K562 (cell line): ENCODE data around the gene LZTFL1. TPM values are rescaled to one million over a fixed set of nuclear protein-coding genes. Genes with fewer than 3 reads are reported as not detected.

Experiments used
- ARNT ChIP-seq, 2 experiments: fragments of 450-650 bp; IDR thresholded peaks; 2 replicates each; pipeline ENCODE4 v1.6.1; 2016; ENCODE audit warnings: mild to moderate bottlenecking in 1 of 2
- CREB1 ChIP-seq, 2 experiments: sonication (generic) in 1 of 2; formaldehyde crosslinking in 1 of 2; IDR thresholded peaks; 2 replicates each; pipeline versions ENCODE4 v1.6.1 to v1.8.0; 2012 to 2022; ENCODE audit warnings: inconsistent platforms in 1 of 2, mild to moderate bottlenecking in 1 of 2, missing genetic modification reagents in 1 of 2, moderate library complexity in 1 of 2
- ELK1 ChIP-seq: sonication (generic); formaldehyde crosslinking; IDR thresholded peaks from 2 replicates; pipeline ENCODE4 v1.8.1; 2022; ENCODE audit warnings: missing genetic modification reagents
- HNRNPL ChIP-seq: fragments of 200-400 bp; formaldehyde crosslinking; IDR thresholded peaks from 2 replicates; pipeline ENCODE4 v1.6.1; 2017; ENCODE audit warnings: low read depth, mild to moderate bottlenecking, low read length
- MTA1 ChIP-seq: fragments of 450-650 bp; IDR thresholded peaks from 2 replicates; pipeline ENCODE4 v1.6.1; 2017; ENCODE audit warnings: borderline replicate concordance
- NR0B1 ChIP-seq: fragments of 450-650 bp; IDR thresholded peaks from one replicate; pipeline ENCODE4 v1.6.1; 2018; ENCODE audit warnings: mild to moderate bottlenecking, moderate library complexity; ENCODE audit not compliant: partially characterized antibody
- PRMT5 ChIP-seq: sonication (generic); formaldehyde crosslinking; IDR thresholded peaks from 2 replicates; pipeline ENCODE4 v1.5.0; 2020; ENCODE audit warnings: missing genetic modification reagents
- SRSF3 ChIP-seq: fragments of 200-400 bp; formaldehyde crosslinking; IDR thresholded peaks from 2 replicates; pipeline ENCODE4 v1.6.1; 2016; ENCODE audit warnings: mild to moderate bottlenecking, low read length, moderate library complexity; ENCODE audit not compliant: insufficient read depth
- SRSF7 ChIP-seq: fragments of 200-400 bp; formaldehyde crosslinking; optimal IDR thresholded peaks from 2 replicates; pipeline ENCODE3; 2017; ENCODE audit warnings: mild to moderate bottlenecking, low read depth, low read length
- TAF9B ChIP-seq: fragments of 450-650 bp; IDR thresholded peaks from 2 replicates; pipeline ENCODE4 v1.6.1; 2018; ENCODE audit warnings: mild to moderate bottlenecking; ENCODE audit not compliant: partially characterized antibody
- ZNF232 ChIP-seq: sonication (generic); formaldehyde crosslinking; IDR thresholded peaks from 2 replicates; pipeline ENCODE4 v1.8.0; 2022; ENCODE audit warnings: mild to moderate bottlenecking, missing genetic modification reagents
- ZNF609 ChIP-seq: sonication (generic); formaldehyde crosslinking; IDR thresholded peaks from 2 replicates; pipeline ENCODE4 v1.8.1; 2023; ENCODE audit warnings: missing genetic modification reagents, mild to moderate bottlenecking, borderline replicate concordance
- ZNF717 ChIP-seq: fragments of 250-450 bp; sonication (Bioruptor Pico); IDR thresholded peaks from 2 replicates; pipeline ENCODE4 v1.5.0; 2021
- ZSCAN29 ChIP-seq: fragments of 450-650 bp; IDR thresholded peaks from 2 replicates; pipeline ENCODE4 v1.6.1; 2017
- polyA plus RNA-seq, 8 experiments: library from polyadenylated mRNA; depleted of rRNA in 4 of 8; stranded (reverse) in 5 of 8; unstranded in 3 of 8; fragments of >200 nt; fragmentation: Nextera tagmentation in 2 of 8; fragmentation: Illumina TruSeq in 1 of 8; extraction: Ambion mirVana in 2 of 8; extraction: Trizol in 1 of 8; gene quantifications; 2 replicates each; pipeline versions ENCODE4 v1.2.1 to v1.2.3, GENCODE V29; 2011 to 2014; ENCODE audit warnings: inconsistent platforms in 1 of 8, missing spikeins in 1 of 8
- total RNA-seq, 7 experiments: library from RNA; depleted of rRNA in 6 of 7; stranded (reverse); fragments of >200 nt in 6 of 7; fragmentation: Illumina TruSeq in 2 of 7; extraction: Trizol in 2 of 7; gene quantifications; 2 replicates each; pipeline versions ENCODE4 v1.2.1 to v1.2.3, GENCODE V29; 2011 to 2021; ENCODE audit warnings: low replicate concordance in 1 of 7
- TF ChIP-seq, protein P1 (sequence below): fragments of 200-800 bp; sonication (Bioruptor generic); IDR thresholded peaks from 2 replicates; pipeline ENCODE4 v1.6.1; 2016; ENCODE audit warnings: missing genetic modification characterization, missing compliant biosample characterization

LZTFL1 gene
- total and polyA plus RNA-seq, 9 of the 15 experiments (the other 6 are each of a cell fraction or from before 2014, with no cell fraction given) = 10.7 to 33.7 (median 15.3) TPM

DNA sequence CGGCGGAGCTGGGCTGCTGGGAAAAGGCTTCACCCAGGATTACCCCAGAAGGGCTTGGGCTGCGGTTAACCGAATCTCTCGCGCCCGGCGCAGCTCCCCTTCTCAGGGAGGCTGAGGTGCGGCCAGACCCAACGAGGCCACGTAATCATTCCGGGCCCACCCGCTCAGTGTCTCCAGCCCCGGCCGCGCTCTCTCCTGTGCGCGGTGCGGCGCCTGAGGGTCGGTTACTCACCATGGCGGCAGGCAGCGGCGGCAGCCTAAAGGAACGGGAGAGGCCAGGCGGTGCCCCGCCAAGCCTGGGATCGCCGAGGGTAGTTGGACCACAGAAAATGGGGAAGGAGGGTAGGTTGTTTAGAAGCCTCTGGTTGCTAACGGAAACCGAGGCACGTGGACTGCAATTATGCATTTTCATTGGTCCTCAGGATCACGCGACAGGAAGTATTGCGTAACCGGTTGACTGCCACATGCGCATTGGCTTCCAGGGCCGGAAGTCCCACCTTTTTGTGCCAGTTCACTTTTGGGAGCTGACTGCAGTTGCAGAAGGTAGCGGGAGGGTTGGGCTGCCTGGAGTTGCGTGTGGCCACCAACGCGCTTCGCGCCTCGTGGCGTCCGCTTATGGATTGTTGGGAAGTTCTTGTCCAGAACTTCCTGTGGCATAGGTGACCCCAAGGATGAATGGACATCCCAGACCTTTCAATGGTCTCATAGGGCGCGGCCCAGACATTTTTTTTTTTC lies at the start of gene LZTFL1 (continued):
- TF ChIP-seq NR0B1 (no peak), ZSCAN29 (no peak), ZNF232 (CRISPR knock-in tag) (no peak), SRSF3 (no peak), ZNF609 (CRISPR knock-in tag) (no peak), PRMT5 (CRISPR knock-in tag) (no peak), HNRNPL (no peak), ARNT (IDR thresholded peaks at IDR 0.05) (peak; percentile 39 to 52; a peak in 1 of 4 replicates), SRSF7 (no peak), CREB1 (IDR thresholded peaks at IDR 0.05) (peak; percentile 65), CREB1 (CRISPR knock-in tag; IDR thresholded peaks at IDR 0.05) (peak; percentile 55), ZNF717 (CRISPR knock-in tag) (no peak), TAF9B (no peak), ELK1 (CRISPR knock-in tag) (no peak), MTA1 (no peak)
- TF ChIP-seq, protein P1, sequence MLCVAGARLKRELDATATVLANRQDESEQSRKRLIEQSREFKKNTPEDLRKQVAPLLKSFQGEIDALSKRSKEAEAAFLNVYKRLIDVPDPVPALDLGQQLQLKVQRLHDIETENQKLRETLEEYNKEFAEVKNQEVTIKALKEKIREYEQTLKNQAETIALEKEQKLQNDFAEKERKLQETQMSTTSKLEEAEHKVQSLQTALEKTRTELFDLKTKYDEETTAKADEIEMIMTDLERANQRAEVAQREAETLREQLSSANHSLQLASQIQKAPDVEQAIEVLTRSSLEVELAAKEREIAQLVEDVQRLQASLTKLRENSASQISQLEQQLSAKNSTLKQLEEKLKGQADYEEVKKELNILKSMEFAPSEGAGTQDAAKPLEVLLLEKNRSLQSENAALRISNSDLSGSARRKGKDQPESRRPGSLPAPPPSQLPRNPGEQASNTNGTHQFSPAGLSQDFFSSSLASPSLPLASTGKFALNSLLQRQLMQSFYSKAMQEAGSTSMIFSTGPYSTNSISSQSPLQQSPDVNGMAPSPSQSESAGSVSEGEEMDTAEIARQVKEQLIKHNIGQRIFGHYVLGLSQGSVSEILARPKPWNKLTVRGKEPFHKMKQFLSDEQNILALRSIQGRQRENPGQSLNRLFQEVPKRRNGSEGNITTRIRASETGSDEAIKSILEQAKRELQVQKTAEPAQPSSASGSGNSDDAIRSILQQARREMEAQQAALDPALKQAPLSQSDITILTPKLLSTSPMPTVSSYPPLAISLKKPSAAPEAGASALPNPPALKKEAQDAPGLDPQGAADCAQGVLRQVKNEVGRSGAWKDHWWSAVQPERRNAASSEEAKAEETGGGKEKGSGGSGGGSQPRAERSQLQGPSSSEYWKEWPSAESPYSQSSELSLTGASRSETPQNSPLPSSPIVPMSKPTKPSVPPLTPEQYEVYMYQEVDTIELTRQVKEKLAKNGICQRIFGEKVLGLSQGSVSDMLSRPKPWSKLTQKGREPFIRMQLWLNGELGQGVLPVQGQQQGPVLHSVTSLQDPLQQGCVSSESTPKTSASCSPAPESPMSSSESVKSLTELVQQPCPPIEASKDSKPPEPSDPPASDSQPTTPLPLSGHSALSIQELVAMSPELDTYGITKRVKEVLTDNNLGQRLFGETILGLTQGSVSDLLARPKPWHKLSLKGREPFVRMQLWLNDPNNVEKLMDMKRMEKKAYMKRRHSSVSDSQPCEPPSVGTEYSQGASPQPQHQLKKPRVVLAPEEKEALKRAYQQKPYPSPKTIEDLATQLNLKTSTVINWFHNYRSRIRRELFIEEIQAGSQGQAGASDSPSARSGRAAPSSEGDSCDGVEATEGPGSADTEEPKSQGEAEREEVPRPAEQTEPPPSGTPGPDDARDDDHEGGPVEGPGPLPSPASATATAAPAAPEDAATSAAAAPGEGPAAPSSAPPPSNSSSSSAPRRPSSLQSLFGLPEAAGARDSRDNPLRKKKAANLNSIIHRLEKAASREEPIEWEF (CRISPR knock-in tag) = no peak
